ENCODE measurements around the gene FATE1. TPM values are rescaled to one million over a fixed set of nuclear protein-coding genes. Genes with fewer than 3 reads are reported as not detected.

FATE1 gene
- total RNA-seq, 1 donor from 2014 or later, result not detected

DNA sequence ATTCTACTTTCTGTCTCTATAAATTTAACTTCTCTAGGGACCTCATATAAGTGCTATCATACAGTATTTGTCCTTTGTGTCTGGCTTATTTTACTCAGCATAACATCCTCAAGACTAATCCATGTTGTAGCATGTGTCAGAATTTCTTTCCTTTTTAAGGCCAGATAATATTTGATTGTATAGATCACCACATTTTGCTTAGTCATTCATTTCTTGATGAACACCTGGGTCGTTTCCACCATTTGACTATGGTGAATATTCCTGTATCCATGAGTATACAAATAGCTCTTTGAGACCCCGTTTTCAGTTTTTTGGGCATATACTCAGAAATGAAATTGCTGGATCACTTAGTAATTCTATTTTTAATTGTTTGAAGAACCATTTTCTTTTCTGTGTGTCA lies 30.7 kb downstream of the FATE1 start:
- Mint-ChIP-seq H3K27me3 (ENCODE audit: low read depth, unreplicated experiment) (peaks cover 3% of the 10 kb centered on the region), H3K27ac (ENCODE audit: unreplicated experiment) (no peak overlapping the region)
- FAIRE-seq, result peak; percentile 55

DNA sequence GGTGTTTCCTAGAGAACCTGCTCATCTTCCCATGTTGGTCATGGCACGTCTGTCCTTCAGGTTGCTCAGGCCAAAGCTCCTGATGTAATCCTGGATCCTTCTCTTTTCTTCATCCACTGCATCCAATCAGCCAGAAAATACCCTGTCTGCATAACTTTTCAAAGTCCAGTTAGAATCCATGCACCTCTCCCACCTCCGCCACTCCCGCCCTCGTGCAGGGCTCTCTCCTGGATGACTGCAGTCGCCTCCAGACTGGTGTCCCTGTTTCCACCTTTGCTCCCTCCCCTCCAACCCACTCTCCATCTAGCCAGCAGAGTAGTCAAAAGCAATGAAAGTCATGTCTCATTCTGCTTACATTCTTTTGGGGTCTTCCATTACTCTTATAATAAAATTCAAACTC lies 34.7 kb downstream of the FATE1 start:
- H3K4me1 Mint-ChIP-seq (ENCODE audit: low read depth, unreplicated experiment), result peaks cover 5% of the 10 kb centered on the region
- no peak overlapping the region for H3K4me3 ChIP-seq (ENCODE audit: insufficient read depth, low read depth, low read length)
- peaks cover 13% of the 10 kb centered on the region for H3K4me1 ChIP-seq (ENCODE audit: insufficient read depth, low read length)
- FAIRE-seq, result peak; percentile 23
- DNase-seq (ENCODE audit: low read depth), result no peak
- H3K27ac ChIP-seq (ENCODE audit: low read depth, low read length), result no peak overlapping the region
- no peaks in the 10 kb centered on the region for H3K9me3 Mint-ChIP-seq (ENCODE audit: unreplicated experiment)
- no peaks in the 10 kb centered on the region for H3K36me3 ChIP-seq (ENCODE audit: insufficient read depth, low read length)
- H3K27ac Mint-ChIP-seq (ENCODE audit: unreplicated experiment), result no peak overlapping the region
- no peak overlapping the region for H2AFZ ChIP-seq (ENCODE audit: low read depth, low read length)
- TF ChIP-seq CTCF (IDR thresholded peaks at IDR 0.05; ENCODE audit: insufficient read depth, low read depth, low read length), result no peak
- no peak for TF ChIP-seq EZH2 (IDR thresholded peaks at IDR 0.05; ENCODE audit: insufficient read depth, low read length)
- H3K9ac ChIP-seq (ENCODE audit: low read length), result no peak overlapping the region
- H3K27me3 ChIP-seq (ENCODE audit: insufficient read depth, low read length), result no peaks in the 10 kb centered on the region
- no peak overlapping the region for H3K4me2 ChIP-seq (ENCODE audit: low read length)
- no peaks in the 10 kb centered on the region for H3K79me2 ChIP-seq (ENCODE audit: insufficient read depth, low read length)
- H3K9me3 ChIP-seq (ENCODE audit: insufficient read depth, low read depth, low read length), result no peaks in the 10 kb centered on the region
- no peaks in the 10 kb centered on the region for H3K27me3 Mint-ChIP-seq (ENCODE audit: low read depth, unreplicated experiment)
- no peak overlapping the region for H3K4me3 Mint-ChIP-seq (ENCODE audit: unreplicated experiment)
- H4K20me1 ChIP-seq (ENCODE audit: insufficient read depth, low read length), result no peaks in the 10 kb centered on the region
- no peaks in the 10 kb centered on the region for H3K36me3 Mint-ChIP-seq (ENCODE audit: low read depth, unreplicated experiment)

More for the DNA sequence above, 30.7 kb downstream of the FATE1 start:
- H4K20me1 ChIP-seq (ENCODE audit: insufficient read depth, low read length), result no peaks in the 10 kb centered on the region
- TF ChIP-seq EZH2 (IDR thresholded peaks at IDR 0.05; ENCODE audit: insufficient read depth, low read length) (no peak), CTCF (IDR thresholded peaks at IDR 0.05; ENCODE audit: insufficient read depth, low read depth, low read length) (no peak)
- no peak for DNase-seq (ENCODE audit: low read depth)
- no peak overlapping the region for H3K9ac ChIP-seq (ENCODE audit: low read length)
- H3K4me3 ChIP-seq (ENCODE audit: insufficient read depth, low read depth, low read length), result no peak overlapping the region
- H3K4me2 ChIP-seq (ENCODE audit: low read length), result no peak overlapping the region
- Mint-ChIP-seq H3K9me3 (ENCODE audit: unreplicated experiment) (peaks cover 2% of the 10 kb centered on the region), H3K36me3 (ENCODE audit: low read depth, unreplicated experiment) (no peaks in the 10 kb centered on the region), H3K4me3 (ENCODE audit: unreplicated experiment) (no peak overlapping the region), H3K4me1 (ENCODE audit: low read depth, unreplicated experiment) (peaks cover 2% of the 10 kb centered on the region)
- no peak overlapping the region for H2AFZ ChIP-seq (ENCODE audit: low read depth, low read length)
- H3K4me1 ChIP-seq (ENCODE audit: insufficient read depth, low read length), result no peaks in the 10 kb centered on the region
- no peaks in the 10 kb centered on the region for H3K9me3 ChIP-seq (ENCODE audit: insufficient read depth, low read depth, low read length)
- no peaks in the 10 kb centered on the region for H3K36me3 ChIP-seq (ENCODE audit: insufficient read depth, low read length)
- H3K27me3 ChIP-seq (ENCODE audit: insufficient read depth, low read length), result no peaks in the 10 kb centered on the region
- no peak overlapping the region for H3K27ac ChIP-seq (ENCODE audit: low read depth, low read length)
- H3K79me2 ChIP-seq (ENCODE audit: insufficient read depth, low read length), result no peaks in the 10 kb centered on the region

DNA sequence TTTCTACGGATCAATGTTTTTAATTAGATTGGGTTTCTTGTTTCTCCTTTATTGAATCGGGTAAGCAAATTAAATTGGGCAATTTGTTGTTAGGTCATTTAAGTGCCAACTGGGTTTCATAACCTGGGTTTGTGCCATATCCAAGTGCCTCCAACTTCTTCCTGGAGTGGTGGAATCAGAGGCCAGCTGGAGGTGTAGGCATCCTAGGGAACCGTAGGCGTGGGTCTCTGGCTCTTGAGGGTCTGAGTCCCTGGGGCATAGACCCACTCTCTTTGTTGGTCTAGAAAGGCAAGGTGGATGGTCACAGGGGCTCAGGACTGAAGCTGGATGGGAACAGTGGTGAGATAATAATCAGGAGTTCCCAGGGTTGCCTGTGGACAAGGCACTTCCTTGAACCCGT lies 37.0 kb downstream of the FATE1 start:
- Histone ChIP-seq H4K20me1 (ENCODE audit: insufficient read depth, low read length) (no peaks in the 10 kb centered on the region), H3K27ac (ENCODE audit: low read depth, low read length) (no peak overlapping the region), H3K4me3 (ENCODE audit: insufficient read depth, low read depth, low read length) (no peak overlapping the region), H3K9ac (ENCODE audit: low read length) (no peak overlapping the region), H3K27me3 (ENCODE audit: insufficient read depth, low read length) (no peaks in the 10 kb centered on the region), H3K4me2 (ENCODE audit: low read length) (no peak overlapping the region), H3K79me2 (ENCODE audit: insufficient read depth, low read length) (no peaks in the 10 kb centered on the region), H3K9me3 (ENCODE audit: insufficient read depth, low read depth, low read length) (no peaks in the 10 kb centered on the region), H3K36me3 (ENCODE audit: insufficient read depth, low read length) (no peaks in the 10 kb centered on the region), H3K4me1 (ENCODE audit: insufficient read depth, low read length) (peaks cover 13% of the 10 kb centered on the region), H2AFZ (ENCODE audit: low read depth, low read length) (no peak overlapping the region)
- DNase-seq (ENCODE audit: low read depth), result no peak
- Mint-ChIP-seq H3K4me3 (ENCODE audit: unreplicated experiment) (no peak overlapping the region), H3K27ac (ENCODE audit: unreplicated experiment) (no peak overlapping the region), H3K9me3 (ENCODE audit: unreplicated experiment) (no peaks in the 10 kb centered on the region), H3K4me1 (ENCODE audit: low read depth, unreplicated experiment) (peaks cover 5% of the 10 kb centered on the region), H3K36me3 (ENCODE audit: low read depth, unreplicated experiment) (no peaks in the 10 kb centered on the region), H3K27me3 (ENCODE audit: low read depth, unreplicated experiment) (peaks cover 14% of the 10 kb centered on the region)
- TF ChIP-seq EZH2 (IDR thresholded peaks at IDR 0.05; ENCODE audit: insufficient read depth, low read length) (no peak), CTCF (IDR thresholded peaks at IDR 0.05; ENCODE audit: insufficient read depth, low read depth, low read length) (no peak)
- FAIRE-seq, result peak; percentile 68
